GM12892 (cell line): ENCODE measurements around the gene BPGM.

ENCODE experiments used
- POLR2A ChIP-seq: IDR thresholded peaks from 2 replicates; pipeline ENCODE4 v1.6.1; 2011; ENCODE audit warnings: low read depth, low read length, control low read depth
- POLR2AphosphoS5 ChIP-seq: IDR thresholded peaks from 2 replicates; pipeline ENCODE4 v1.6.1; 2011; ENCODE audit warnings: low read depth, low read length, control low read depth
- TAF1 ChIP-seq: IDR thresholded peaks from 2 replicates; pipeline ENCODE4 v1.6.1; 2011; ENCODE audit warnings: low read depth, mild to moderate bottlenecking, control low read depth, low read length, borderline replicate concordance

- no peak for TF ChIP-seq POLR2AphosphoS5
- TF ChIP-seq POLR2A, result no peak
- TF ChIP-seq TAF1, result no peak
Measured at GRCh38 chr7:134639061-134639460, 7.6 kb upstream of the BPGM start.
